Cardiac septum (tissue), 1 donor: Measurements from ENCODE around the gene PLPPR4. TPM values are rescaled to one million over a fixed set of nuclear protein-coding genes. Genes with fewer than 3 reads are reported as not detected.
"Not testable (repeated sequence)": the region's sequence is repeated elsewhere in the genome, so short reads cannot be mapped to it uniquely, and the experiment has no call there.

Source experiments
- DNase-seq: peaks from one replicate; pipeline ENCODE4 v3.0.0-alpha.2; 2020; ENCODE audit warnings: low spot score
- intact Hi-C: fragments of 100-400 bp; cut with DNase I; formaldehyde crosslinking; loops from one replicate; pipeline ENCODE4 v1.14.0; 2022
- long read RNA-seq: library from polyadenylated mRNA; unstranded; transcript quantifications from one replicate; pipeline ENCODE4 v2.0.0, GENCODE V29; 2021
- total RNA-seq: library from RNA; stranded (reverse); fragmentation: NEBNext Ultra II Directional; extraction: Animal tissue kit (Norgen Biotek cat#: 25700); gene quantifications from one replicate; pipeline ENCODE4 v1.2.1, GENCODE V29; 2021
- donor health status: DM: no; HTN: no; CAD: no.

Gene PLPPR4, protein sequence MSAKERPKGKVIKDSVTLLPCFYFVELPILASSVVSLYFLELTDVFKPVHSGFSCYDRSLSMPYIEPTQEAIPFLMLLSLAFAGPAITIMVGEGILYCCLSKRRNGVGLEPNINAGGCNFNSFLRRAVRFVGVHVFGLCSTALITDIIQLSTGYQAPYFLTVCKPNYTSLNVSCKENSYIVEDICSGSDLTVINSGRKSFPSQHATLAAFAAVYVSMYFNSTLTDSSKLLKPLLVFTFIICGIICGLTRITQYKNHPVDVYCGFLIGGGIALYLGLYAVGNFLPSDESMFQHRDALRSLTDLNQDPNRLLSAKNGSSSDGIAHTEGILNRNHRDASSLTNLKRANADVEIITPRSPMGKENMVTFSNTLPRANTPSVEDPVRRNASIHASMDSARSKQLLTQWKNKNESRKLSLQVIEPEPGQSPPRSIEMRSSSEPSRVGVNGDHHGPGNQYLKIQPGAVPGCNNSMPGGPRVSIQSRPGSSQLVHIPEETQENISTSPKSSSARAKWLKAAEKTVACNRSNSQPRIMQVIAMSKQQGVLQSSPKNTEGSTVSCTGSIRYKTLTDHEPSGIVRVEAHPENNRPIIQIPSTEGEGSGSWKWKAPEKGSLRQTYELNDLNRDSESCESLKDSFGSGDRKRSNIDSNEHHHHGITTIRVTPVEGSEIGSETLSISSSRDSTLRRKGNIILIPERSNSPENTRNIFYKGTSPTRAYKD
- 1.0 TPM for total RNA-seq
- long read RNA-seq: 0 reads

DNA sequence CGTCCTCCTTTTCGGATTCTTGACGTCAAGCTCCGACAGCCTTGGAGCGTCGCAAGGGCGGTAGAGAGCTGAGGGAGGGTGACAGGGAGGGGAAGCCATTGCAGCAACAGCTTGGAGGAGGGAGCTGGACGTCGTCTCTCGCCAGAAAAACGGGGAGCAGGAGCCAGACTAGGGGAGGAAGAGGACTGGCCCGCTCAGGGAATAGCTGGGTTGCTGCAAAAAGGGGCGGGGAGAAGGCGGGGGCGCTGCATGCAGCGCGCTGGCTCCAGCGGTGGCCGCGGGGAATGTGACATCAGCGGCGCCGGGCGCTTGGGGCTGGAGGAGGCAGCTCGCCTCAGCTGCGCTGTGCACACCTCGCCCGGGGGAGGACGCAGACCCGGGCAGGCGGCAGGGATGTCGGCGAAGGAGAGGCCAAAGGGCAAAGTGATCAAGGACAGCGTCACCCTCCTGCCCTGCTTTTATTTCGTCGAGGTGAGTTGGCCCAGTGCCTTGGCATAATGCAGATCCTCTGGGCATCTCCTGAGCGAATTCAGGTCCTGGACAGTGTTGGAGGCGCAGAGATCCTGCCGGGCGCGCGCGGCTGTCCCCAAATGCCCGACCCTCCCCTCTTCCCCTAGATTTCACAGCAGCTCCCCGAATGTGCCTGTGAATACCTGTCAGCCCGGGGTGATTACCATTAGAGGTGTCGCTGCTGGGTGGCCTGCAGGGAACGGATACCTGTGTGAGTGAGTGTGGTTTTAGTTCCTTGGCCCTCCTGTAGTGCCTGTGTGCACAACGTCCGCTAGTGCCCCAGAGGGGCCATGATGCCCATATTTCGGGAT lies at the start of gene PLPPR4:
TSS of gene PLPPR4 (plus strand) at position 292 of the 821 bp plus-strand sequence. CDS start at position 394, 102 bp downstream.
- intact Hi-C loops: no loop called here
- DNase-seq: peak; percentile 76

DNA sequence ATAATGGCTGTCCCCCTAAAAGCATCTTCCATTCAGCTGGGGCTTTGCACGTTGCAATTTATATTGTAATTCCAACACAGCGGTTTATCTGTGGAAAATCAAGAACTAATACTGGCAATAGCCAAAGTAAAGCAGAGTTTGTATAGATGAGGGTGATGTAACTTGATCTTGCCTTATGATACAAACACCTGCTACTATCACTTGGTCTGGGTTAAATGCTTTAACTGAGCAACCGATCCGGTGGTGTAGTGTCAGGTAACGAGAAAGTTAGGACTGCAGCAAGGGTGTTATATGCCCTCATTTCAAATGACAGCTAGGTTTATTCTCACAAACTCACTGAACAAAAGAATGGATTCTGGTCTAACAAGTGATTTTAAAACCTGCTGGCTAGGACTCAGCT lies 47.3 kb upstream of the PLPPR4 start:
- intact Hi-C loops: no loop called here
- DNase-seq: no peak

DNA sequence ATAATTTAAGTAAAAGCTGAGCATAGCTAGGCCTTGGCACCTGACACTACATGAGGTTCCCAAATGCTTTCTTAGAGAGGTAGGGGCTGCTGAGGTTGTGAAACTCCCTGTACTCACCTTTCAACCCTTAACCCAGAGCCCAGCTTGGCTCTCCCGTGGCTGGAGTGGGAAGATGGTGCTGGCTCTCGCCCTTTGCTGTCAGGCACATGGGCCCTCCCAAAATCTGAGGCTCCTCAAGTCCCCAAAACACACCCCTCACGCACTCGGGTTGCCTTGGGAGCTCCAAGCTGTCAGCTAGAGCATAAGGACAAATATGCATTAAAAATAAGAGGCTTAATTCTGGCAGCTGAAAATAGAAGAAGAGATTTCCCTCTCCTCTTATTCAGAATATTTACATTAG lies 46.7 kb upstream of the PLPPR4 start:
- intact Hi-C loops: no loop called here
- no peak for DNase-seq

DNA sequence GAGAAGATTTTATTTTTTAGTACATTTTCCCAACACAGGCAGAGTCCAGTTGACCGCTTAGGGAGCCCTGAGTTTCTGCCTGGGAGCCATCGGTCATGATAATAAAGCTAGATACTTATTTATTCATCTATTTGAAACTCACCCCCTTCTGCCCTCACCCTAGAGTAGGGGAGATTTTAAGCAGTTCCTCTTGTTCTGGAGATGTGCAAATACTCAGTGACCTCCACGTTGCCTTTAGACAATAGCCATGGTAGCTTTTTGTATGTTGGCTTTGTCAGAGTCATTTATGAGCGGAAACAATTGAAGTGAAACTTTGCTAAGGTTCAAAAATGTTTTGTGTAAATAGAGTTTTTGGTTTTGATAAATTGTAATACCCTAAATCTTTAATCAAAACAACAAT lies 45.7 kb upstream of the PLPPR4 start:
- no peak for DNase-seq
- intact Hi-C loops: no loop called here

DNA sequence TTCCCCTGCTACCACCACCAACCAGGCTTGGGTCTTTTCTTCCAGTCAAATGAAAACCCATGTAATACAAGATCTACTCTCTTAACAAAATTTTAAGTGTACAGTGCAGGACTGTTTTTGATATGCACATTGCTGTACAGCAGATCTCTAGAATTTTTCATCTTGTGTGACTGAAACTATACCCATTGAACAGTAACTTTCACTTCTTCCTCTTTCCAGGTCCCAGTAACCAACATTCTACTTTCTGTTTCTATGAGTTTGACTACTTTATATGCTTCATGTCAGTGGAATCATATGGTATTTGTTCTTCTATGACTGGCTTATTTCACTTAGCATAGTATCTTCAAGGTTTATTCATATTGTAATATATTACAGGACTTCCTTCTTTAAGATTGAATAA lies 45.3 kb upstream of the PLPPR4 start:
- DNase-seq: no peak
- intact Hi-C loops: no loop called here

DNA sequence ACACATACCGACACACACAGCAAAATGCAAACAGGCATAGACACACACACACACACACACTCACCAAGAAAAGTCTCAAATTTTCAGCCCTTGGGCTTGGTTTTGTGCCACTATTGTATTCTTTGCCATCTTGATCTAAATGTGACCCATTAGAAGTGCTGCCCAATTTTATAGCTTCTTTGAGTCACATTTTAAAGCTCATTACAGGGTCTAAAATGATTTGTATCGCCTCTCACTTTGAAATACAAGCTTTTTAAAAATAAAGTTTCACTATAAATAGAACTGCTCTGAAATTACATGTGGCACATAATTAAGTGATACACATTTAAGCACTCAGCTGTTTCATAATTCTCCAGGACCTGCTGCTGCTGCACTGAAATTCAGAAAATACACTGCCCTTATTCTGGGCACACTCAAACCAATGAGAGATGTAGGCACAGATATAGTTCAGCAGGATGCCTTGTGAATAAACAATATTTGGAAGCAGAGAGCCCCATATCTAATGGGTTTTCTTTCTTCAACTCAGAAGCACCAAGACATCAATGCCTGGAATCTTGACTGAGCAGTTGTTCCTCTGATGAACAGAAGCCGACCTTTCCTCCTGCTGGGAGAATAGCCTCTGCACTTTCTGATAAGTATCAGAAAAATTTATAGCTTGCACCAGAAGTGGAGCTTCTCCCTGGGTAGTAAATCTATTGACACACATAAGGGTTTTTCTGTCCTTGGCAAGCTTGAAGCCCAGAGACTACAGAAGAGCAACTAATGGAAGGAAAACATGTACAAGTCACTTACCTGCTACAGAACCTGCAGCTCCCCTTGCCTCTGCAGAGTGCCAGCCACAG lies 37.0 kb upstream of the PLPPR4 start:
- no peak for DNase-seq
- intact Hi-C loops: no loop called here

DNA sequence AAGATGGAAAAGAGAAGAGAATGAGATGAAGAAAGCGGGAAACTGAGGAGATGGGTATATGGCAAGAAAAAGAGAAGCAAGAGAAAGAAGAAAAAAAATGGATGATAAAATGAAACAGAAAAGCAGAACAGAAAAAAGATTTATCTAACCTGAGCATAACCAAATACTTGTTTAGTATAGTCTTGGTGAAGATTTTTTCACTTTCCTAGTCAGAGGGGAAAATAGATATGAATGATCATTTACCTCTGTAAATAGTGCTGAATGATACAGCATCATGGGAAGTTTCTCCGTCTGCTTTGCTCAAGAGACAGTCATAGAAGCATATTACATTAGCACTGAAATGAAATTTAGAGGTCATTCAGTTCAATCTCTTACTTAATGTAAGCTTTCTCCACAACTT lies 36.1 kb upstream of the PLPPR4 start:
- intact Hi-C loops: no loop called here
- no peak for DNase-seq

DNA sequence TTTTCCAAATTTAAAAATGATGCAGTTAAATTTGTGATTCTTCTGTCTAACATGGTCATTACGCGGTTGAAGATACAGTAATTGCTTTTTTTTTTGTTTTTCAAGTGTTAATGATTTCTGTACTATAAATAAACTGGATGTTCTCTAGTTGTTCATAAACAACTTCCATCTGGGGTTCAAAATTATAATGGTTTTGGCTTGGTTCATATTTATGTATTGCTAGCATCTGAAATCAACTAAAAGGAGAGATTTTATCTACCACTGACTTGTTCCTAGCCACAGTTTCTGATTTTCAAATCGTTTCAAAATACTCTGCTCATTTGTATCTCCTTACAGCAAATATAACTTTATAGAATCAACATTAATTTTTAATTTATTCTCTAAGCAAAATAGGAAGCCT lies 35.2 kb upstream of the PLPPR4 start:
- DNase-seq: no peak
- intact Hi-C loops: no loop called here

DNA sequence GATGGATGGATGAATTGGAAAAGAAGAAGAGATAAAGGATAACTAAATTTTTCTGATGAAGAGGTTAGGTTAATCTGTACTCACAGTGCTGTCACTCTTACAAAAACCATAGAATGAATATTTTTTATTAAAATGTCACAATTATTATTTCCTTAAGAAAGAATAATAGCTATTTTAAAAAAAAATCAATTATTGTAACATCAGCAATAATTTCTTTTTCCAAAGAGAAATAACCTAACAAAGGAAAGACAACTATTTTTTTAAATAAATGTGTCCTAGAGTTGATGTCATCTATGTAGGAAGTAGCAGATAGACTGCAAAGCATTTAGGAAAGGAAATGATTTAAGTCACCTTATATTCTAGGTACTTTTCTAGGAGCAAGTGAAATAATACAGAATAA lies 33.6 kb upstream of the PLPPR4 start:
- intact Hi-C loops: no loop called here
- DNase-seq: no peak

DNA sequence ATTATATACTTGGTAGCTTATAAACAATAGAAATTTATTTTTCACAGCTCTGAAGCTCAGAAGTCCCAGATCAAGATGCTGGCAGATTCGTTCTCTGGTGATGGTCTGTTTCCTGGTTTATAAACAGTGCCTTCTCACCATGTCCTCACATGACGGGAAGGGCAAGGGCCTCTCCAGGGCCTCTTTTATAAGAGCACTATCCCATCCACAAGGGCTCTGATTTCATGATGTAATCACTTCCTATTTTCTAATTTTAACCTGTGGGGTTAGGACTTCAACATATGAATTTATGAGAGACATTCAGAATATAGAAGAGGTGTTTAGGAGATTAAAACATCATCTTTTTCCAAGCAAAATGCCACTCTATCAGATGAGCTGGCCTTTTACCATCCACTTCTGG lies 32.1 kb upstream of the PLPPR4 start:
- intact Hi-C loops: no loop called here
- no peak for DNase-seq

DNA sequence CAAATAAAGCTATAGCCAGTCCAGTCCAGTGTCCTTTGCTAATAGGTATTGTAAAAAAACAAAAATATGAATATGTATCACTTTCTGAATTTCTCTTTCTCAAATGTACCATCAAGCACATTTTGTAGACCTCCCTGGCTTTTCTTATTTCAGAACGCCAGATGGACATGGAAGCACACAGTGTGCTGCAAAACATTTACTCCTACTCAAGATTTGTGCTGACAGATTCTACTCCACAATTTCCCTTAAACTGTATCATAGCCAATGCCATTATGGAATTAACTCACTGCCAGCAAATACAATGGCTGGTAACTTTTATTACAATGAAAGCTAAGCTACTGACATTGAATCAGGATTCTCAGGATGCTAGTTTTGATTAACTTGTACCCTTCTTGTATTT lies 30.8 kb upstream of the PLPPR4 start:
- no peak for DNase-seq
- intact Hi-C loops: no loop called here

DNA sequence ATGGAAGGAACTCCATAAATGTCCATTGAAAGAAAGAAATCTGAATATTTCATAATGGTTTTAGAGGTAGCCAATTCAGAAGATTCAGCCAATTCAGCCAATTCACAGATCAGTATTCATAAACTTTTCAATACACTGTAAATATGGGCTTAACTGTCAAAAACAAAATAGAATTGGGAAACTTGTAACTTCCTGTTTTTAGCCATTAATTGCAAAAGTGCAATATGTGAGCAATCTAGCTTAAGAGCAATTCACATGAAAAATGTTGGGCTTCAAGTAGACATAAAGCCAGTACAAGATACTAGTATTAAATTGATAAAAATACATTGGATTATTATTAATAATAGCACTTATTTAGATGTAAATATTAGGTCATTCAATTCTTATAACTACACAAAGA lies 27.5 kb upstream of the PLPPR4 start:
- no peak for DNase-seq
- intact Hi-C loops: no loop called here

DNA sequence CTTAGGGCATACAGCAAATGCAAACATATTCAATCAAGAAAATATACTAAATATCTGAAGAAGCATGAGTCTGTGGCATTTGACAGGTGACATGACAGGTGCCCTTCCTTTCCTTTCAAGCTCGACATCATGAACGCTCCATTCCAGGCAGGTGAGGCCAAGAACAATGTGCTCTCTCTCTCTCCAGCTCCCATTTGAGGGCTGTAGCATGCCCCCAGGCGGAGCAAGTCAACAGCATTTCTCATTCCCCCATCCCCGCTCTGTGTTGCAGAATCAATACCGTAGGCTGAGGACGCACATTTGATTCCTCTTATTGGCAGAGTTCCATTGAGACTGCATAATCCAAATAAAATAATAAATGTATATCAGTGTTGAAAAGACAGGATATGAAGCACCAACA lies 24.6 kb upstream of the PLPPR4 start:
- DNase-seq: no peak
- intact Hi-C loops: no loop called here

DNA sequence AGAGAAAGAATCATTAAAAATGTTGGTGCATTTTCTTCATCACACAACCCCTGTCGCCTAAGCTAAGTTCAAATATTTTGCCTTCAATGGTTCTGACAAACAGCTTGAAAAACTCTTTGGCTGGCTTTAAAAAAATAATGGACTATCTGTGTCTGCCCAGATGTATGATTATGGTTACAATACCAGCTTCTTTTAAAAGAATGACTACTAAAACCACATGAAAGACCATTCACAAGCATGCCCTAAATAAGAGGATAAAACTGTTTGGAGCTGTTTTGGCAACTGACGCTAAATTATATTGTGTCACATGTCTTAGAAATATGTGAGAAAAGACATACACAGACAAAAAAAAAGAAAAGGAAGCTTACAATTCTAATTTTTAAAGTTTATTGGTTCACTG lies 23.7 kb upstream of the PLPPR4 start:
- intact Hi-C loops: no loop called here
- DNase-seq: no peak

DNA sequence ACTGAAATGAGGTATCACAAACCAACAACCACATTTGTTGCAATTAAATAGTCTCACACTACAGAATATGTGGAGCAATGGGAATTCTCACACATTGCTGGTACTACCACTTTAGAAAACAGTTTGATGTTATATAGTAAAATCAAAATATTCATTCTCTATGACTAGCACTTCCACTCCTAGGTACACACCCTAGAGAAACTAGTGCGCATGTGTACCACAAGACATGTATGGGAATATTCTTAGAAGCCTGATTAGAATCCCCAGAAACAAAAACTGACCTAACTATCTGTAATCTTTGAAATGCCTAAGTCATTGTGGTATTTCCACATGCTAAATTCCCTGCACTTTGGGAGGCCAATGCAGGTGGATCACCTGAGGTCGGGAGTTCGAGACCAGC lies 18.1 kb upstream of the PLPPR4 start:
- intact Hi-C loops: no loop called here
- no peak for DNase-seq

DNA sequence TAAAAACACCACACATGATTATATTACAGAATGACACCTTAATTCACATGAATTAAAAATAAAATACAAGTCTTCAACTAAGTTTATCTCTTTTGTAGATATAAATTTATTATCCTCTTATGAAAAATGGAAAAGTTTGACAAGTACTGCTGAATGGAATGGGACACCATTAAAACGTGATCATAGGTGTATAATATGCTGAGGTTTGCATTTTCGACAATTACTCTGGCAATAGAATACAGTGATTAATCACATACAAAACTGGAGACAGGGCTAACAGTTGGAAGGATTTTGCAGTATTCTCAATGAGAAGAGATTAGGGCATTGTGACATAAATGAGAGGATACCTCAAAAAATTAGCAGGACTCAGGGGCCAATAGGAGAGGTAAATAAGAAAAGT lies 17.1 kb upstream of the PLPPR4 start:
- no peak for DNase-seq
- intact Hi-C loops: no loop called here

DNA sequence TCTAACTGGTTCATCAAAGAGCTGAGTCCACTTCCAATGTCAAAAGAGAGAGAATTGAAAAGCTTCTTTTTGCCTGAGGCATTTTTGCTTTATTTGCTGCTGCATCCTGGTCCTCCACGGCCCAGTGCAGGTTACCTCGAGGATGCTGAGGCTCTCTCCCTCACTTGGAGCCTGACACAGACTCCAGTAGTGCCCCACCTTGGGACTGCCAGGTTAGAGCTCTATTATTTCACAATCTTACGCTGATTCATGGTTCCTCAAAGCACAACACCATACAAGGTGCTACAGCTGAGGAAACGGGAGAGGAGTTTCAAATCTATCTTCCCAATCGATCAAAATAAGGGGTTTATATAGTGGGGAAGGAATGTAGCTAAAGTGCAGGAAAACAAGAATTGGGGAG lies 13.6 kb upstream of the PLPPR4 start:
- DNase-seq: no peak
- intact Hi-C loops: no loop called here

DNA sequence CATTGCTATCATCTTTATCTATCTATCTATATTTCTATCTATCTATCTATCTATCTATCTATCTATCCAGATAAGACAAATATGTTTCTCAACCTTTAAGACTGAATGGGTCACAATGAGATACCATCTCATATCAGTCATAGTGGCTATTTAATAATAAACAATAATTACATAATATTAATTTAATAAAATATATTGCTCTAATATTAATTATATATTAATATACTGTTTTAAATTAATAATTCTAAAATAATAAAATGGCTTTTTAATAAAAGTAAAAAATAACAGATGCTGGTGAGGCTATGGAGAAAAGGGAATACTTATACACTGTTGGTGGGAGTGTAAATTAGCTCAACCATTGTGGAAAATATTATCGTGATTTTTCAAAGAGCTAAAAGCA lies 13.0 kb upstream of the PLPPR4 start:
- intact Hi-C loops: no loop called here
- DNase-seq: no peak

DNA sequence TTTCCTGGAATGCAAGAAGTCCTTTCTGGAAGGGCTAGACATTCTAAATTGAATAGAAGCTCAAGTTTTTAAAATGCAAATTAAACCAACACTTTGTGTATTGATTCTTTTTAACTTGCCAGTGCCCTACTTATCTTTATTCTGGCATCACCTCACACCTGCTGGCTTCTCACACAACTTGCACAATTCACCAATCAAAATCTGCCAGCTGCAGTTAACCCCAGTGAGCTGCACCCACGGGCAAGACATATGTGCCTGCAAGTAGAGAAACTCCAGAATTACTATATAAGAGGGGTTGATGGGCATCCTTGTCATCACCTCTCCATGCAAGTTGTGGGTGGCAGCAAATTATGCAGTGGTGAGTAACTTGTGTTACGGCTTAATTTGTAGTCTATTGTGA lies 11.7 kb upstream of the PLPPR4 start:
- DNase-seq: no peak
- intact Hi-C loops: no loop called here

DNA sequence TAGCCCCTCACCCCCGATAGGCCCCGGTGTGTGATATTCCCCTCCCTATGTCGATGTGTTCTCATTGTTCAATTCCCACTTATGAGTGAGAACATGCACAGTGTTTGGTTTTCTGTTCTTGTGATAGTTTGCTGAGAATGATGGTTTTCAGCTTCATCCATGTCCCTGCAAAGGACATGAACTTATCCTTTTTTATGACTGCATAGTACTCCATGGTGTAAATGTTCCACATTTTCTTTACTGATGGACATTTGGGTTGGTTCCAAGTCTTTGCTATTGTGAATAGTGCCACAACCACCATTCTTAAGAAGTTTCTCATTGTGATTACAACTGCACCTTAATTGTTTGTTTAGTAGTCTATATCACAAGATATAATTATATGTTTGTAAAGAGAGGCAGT lies 3.9 kb upstream of the PLPPR4 start:
- DNase-seq, intact Hi-C loops: not testable (repeated sequence)
